Measurements from ENCODE around the gene NCR1. TPM values are rescaled to one million over a fixed set of nuclear protein-coding genes. Genes with fewer than 3 reads are reported as not detected.
"Not testable (repeated sequence)": the region's sequence is repeated elsewhere in the genome, so short reads cannot be mapped to it uniquely, and the experiment has no call there.

NCR1 gene, protein sequence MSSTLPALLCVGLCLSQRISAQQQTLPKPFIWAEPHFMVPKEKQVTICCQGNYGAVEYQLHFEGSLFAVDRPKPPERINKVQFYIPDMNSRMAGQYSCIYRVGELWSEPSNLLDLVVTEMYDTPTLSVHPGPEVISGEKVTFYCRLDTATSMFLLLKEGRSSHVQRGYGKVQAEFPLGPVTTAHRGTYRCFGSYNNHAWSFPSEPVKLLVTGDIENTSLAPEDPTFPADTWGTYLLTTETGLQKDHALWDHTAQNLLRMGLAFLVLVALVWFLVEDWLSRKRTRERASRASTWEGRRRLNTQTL
- total RNA-seq (2014; rRNA removed; shearing (Covaris generic)): not detected in 2 replicates

DNA sequence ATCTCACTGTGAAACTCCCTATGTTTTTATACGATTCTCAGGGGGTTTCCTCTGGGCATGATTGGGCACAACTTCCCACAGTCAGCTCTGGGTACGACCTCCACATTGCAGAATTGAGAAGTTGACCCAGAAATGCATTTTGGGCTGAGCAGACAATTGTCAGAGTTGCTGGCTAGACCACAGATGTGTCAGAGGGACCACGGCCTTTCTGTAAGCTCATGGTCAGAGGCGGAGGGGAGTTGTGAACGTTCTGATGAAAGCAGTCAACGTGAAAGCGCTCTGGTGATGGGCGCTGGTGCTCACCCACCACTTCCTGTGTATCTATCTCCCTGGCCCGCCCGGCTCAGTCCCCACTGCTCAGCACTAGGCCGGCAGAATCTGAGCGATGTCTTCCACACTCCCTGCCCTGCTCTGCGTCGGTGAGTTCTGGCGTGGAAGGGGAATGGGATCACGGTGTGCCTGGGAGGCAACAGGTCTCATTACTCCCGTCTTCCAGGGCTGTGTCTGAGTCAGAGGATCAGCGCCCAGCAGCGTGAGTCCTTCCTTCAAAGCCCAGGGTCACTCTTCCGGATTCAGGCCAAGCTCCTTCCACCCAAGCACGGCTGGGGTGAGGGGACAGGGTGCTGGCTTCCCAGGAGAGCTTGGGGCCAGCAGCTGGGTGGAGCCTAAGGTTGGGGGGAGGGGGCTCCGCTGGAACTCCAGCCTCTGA is at the start of gene NCR1:
NCR1 (plus strand) TSS at position 346 of the 709 bp plus-strand sequence; CDS start at position 386, 40 bp downstream.
- Histone ChIP-seq H3K27ac (no peak within 1 kb of the TSS), H3K4me3 (no peak within 1 kb of the TSS), H3K9me3 (replicated peaks) (no peaks in the 10 kb centered on the region), H3K4me1 (replicated peaks) (no peaks in the 10 kb centered on the region), H3K27me3 (replicated peaks) (no peaks in the 10 kb centered on the region), H3K36me3 (no peaks in the 10 kb centered on the region)
- DNase-seq (ENCODE audit: low read depth in 1 of 2, low spot score in 2 of 2): no peak

DNA sequence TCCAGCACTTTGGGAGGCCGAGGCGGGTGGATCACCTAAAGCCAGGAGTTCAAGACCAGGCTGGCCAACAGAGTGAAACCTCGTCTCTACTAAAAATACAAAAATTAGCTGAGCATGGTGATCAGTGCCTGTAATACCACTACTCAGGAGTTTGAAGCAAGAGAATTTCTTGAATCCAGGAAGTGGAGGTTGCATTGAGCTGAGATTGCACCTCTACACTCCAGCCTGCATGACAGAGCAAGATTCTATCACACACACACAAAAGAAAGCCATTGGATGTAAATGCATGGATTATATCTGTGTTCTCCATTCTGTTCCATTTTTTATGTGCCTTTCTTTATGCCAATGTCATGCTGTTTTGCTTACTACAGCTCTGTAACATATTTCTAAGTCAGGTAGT is 47.5 kb upstream of the NCR1 start:
- H3K4me3 ChIP-seq; H3K27me3 ChIP-seq (replicated peaks); H3K9me3 ChIP-seq (replicated peaks); H3K27ac ChIP-seq; H3K4me1 ChIP-seq (replicated peaks); DNase-seq (ENCODE audit: low read depth in 1 of 2, low spot score in 2 of 2); H3K36me3 ChIP-seq: not testable (repeated sequence)

GRCh38 chr19:54859421-54859820 is 46.5 kb upstream of the NCR1 start:
- not testable (repeated sequence) for H3K9me3 ChIP-seq (replicated peaks); H3K27me3 ChIP-seq (replicated peaks); H3K27ac ChIP-seq; H3K36me3 ChIP-seq; H3K4me1 ChIP-seq (replicated peaks); H3K4me3 ChIP-seq; DNase-seq (ENCODE audit: low read depth in 1 of 2, low spot score in 2 of 2)

DNA sequence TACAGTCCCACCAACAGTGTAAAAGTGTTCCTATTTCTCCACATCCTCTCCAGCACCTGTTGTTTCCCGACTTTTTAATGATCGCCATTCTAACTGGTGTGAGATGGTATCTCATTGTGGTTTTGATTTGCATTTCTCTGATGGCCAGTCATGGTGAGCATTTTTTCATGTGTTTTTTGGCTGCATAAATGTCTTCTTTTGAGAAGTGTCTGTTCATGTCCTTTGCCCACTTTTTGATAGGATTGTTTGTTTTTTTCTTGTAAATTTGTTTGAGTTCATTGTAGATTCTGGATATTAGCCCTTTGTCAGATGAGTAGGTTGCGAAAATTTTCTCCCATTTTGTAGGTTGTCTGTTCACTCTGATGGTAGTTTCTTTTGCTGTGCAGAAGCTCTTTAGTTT is 42.5 kb upstream of the NCR1 start:
- not testable (repeated sequence) for H3K36me3 ChIP-seq; H3K4me1 ChIP-seq (replicated peaks); DNase-seq (ENCODE audit: low read depth in 1 of 2, low spot score in 2 of 2); H3K27me3 ChIP-seq (replicated peaks); H3K9me3 ChIP-seq (replicated peaks); H3K27ac ChIP-seq; H3K4me3 ChIP-seq

DNA sequence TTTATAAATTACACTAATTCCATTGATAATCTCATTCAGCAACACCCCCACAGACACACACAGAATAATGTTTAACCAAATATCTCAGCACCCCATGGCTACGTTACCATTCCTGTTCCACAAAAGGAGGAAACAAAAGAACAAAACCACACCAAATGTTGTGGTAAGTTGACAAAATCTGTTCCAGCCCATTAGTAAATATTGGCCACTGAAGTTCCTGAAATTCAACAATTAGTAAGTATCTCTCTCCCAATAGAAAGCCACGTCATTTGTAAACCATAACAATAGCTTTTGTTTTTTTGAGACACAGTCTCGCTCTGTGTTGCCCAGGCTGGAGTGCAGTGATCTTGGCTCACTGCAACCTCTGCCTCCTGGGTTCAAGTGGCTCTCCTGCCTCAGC is 34.3 kb upstream of the NCR1 start:
- Histone ChIP-seq H3K4me3 (no peak overlapping the region), H3K36me3 (no peaks in the 10 kb centered on the region), H3K27ac (no peak overlapping the region), H3K4me1 (replicated peaks) (no peaks in the 10 kb centered on the region), H3K27me3 (replicated peaks) (no peaks in the 10 kb centered on the region; the same call in 1 of the 2 replicates), H3K9me3 (replicated peaks) (no peaks in the 10 kb centered on the region)
- no peak for DNase-seq (ENCODE audit: low read depth in 1 of 2, low spot score in 2 of 2)

DNA sequence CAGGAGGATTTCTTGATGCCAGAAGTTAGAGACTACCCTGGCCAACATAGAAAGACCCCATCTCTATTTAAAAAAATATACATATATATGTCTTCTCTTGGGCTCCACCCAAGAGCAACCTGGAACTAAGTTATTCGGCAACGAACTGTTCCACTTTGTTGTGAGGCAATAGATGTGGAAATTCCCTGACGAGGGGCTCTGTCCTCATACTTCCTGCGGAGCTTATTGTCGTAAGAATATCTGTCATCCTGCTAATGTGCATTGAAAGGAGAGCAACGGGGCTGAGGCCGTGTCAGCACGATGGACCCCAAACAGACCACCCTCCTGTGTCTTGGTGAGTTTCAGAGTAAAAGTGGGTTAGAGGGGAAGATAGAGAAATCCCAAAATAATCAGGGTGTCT is 32.0 kb upstream of the NCR1 start, which contains the start of gene FCAR:
FCAR (plus strand) TSS at position 246 of the 400 bp plus-strand sequence; CDS start at position 301, 55 bp downstream.
- Histone ChIP-seq H3K4me1 (replicated peaks) (no peaks in the 10 kb centered on the region), H3K4me3 (no peak within 1 kb of the TSS), H3K9me3 (replicated peaks) (no peaks in the 10 kb centered on the region), H3K27ac (no peak within 1 kb of the TSS), H3K27me3 (replicated peaks) (no peaks in the 10 kb centered on the region; the same call in 1 of the 2 replicates), H3K36me3 (no peaks in the 10 kb centered on the region)
- DNase-seq (ENCODE audit: low read depth in 1 of 2, low spot score in 2 of 2): no peak

DNA sequence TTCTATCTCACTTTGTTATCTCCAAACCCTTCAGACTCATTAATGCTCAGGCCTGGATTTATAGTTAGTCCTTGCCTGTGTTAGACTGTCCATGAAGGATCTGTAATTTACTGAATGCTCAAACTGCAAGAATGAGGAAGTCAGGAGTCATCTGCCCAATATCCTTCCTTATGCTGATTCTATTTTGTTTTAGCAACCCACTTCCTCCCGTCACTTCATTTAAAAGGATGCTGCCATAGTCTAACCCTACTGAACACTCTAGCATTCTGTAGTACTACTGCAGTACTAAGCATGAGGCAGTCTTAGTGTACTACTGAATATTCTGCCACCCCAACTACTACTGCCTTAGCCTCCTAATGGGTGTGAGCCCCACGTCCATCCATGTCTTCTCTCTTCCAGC is 30.4 kb upstream of the NCR1 start:
- Histone ChIP-seq H3K4me1 (replicated peaks) (no peaks in the 10 kb centered on the region), H3K4me3 (no peak overlapping the region), H3K9me3 (replicated peaks) (no peaks in the 10 kb centered on the region), H3K27me3 (replicated peaks) (no peaks in the 10 kb centered on the region; the same call in 1 of the 2 replicates), H3K36me3 (no peaks in the 10 kb centered on the region), H3K27ac (no peak overlapping the region)
- no peak for DNase-seq (ENCODE audit: low read depth in 1 of 2, low spot score in 2 of 2)

- H3K27me3 ChIP-seq (replicated peaks): no peaks in the 10 kb centered on the region
- no peaks in the 10 kb centered on the region for H3K4me1 ChIP-seq (replicated peaks)
- no peak for DNase-seq (ENCODE audit: low read depth in 1 of 2, low spot score in 2 of 2)
- H3K9me3 ChIP-seq (replicated peaks): no peaks in the 10 kb centered on the region
- H3K36me3 ChIP-seq: no peaks in the 10 kb centered on the region
- no peak overlapping the region for H3K27ac ChIP-seq
- H3K4me3 ChIP-seq: no peak overlapping the region
Observed at GRCh38 chr19:54877471-54877870, 28.5 kb upstream of the NCR1 start.

GRCh38 chr19:54881884-54882283 is 24.1 kb upstream of the NCR1 start:
- Histone ChIP-seq H3K27me3 (replicated peaks) (no peaks in the 10 kb centered on the region), H3K36me3 (no peaks in the 10 kb centered on the region), H3K4me3 (no peak overlapping the region), H3K4me1 (replicated peaks) (no peaks in the 10 kb centered on the region), H3K27ac (no peak overlapping the region), H3K9me3 (replicated peaks) (no peaks in the 10 kb centered on the region)
- DNase-seq (ENCODE audit: low read depth in 1 of 2, low spot score in 2 of 2): no peak

DNA sequence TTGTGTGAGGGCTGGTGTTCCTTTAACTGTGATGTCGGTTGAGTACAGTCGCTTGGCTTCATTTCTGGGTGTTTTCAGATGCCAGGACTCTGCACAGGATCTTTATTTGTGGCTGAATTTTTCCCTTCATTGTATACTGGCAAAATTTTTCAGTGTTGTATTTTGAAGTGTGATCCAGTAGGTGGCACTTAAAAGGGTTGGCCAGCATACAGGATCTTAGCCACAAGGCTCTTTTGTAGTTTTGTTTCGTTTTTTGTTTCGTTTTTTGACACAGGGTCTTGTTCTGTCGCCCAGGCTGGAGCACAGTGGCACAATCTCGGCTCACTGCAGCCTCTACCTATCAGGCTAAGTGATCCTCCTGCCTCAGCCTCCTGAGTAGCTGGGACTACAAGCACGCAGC is 23.2 kb upstream of the NCR1 start:
- Histone ChIP-seq H3K36me3 (no peaks in the 10 kb centered on the region), H3K4me3 (no peak overlapping the region), H3K27me3 (replicated peaks) (no peaks in the 10 kb centered on the region), H3K9me3 (replicated peaks) (no peaks in the 10 kb centered on the region), H3K27ac (no peak overlapping the region), H3K4me1 (replicated peaks) (no peaks in the 10 kb centered on the region)
- no peak for DNase-seq (ENCODE audit: low read depth in 1 of 2, low spot score in 2 of 2)

DNA sequence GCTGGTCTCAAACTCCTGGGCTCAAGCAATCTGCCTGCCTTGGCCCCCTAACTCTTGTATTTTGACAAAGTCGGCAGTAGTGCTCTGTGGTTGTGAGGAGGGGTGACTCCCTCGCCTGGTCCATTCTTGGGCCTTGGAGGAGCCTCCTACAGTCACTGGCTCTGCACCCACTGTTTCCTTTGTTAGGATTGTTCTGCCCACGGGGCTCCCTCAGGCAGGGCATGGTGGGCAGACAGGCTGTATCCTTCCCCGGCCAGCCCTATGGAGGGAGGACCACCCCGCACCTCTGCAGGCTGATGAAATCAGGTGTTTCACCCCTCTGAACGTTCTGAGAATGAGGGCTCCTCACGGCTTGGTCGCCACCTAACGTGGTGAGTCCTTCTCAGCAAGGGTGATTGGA is 22.7 kb upstream of the NCR1 start:
- Histone ChIP-seq H3K27me3 (replicated peaks) (no peaks in the 10 kb centered on the region), H3K9me3 (replicated peaks) (no peaks in the 10 kb centered on the region), H3K36me3 (no peaks in the 10 kb centered on the region), H3K4me1 (replicated peaks) (no peaks in the 10 kb centered on the region), H3K27ac (no peak overlapping the region), H3K4me3 (no peak overlapping the region)
- DNase-seq (ENCODE audit: low read depth in 1 of 2, low spot score in 2 of 2): no peak

- Histone ChIP-seq H3K27me3 (replicated peaks) (no peaks in the 10 kb centered on the region), H3K36me3 (no peaks in the 10 kb centered on the region), H3K4me3 (no peak overlapping the region), H3K27ac (no peak overlapping the region), H3K4me1 (replicated peaks) (no peaks in the 10 kb centered on the region), H3K9me3 (replicated peaks) (no peaks in the 10 kb centered on the region)
- DNase-seq (ENCODE audit: low read depth in 1 of 2, low spot score in 2 of 2): no peak
Observed at GRCh38 chr19:54888239-54888638, 17.7 kb upstream of the NCR1 start.

- Histone ChIP-seq H3K4me1 (replicated peaks) (no peaks in the 10 kb centered on the region), H3K9me3 (replicated peaks) (no peaks in the 10 kb centered on the region), H3K27ac (no peak overlapping the region), H3K4me3 (no peak overlapping the region), H3K27me3 (replicated peaks) (no peaks in the 10 kb centered on the region; the same call in 1 of the 2 replicates), H3K36me3 (no peaks in the 10 kb centered on the region)
- no peak for DNase-seq (ENCODE audit: low read depth in 1 of 2, low spot score in 2 of 2)
Observed at GRCh38 chr19:54889566-54889965, 16.4 kb upstream of the NCR1 start.

- no peak for DNase-seq (ENCODE audit: low read depth in 1 of 2, low spot score in 2 of 2)
- Histone ChIP-seq H3K36me3 (no peaks in the 10 kb centered on the region), H3K27ac (no peak overlapping the region)
Observed at GRCh38 chr19:54893406-54893805, 12.5 kb upstream of the NCR1 start.

More at GRCh38 chr19:54893406-54893805, 12.5 kb upstream of the NCR1 start:
- H3K4me3 ChIP-seq: no peak overlapping the region
- no peaks in the 10 kb centered on the region for H3K9me3 ChIP-seq (replicated peaks)
- no peaks in the 10 kb centered on the region; the same call in 1 of the 2 replicates for H3K27me3 ChIP-seq (replicated peaks)
- H3K4me1 ChIP-seq (replicated peaks): no peaks in the 10 kb centered on the region
